KMS-11 (cell line): ENCODE results near the gene CLEC14A.

Source experiments
- H2AFZ ChIP-seq: fragments of 200-600 bp; sonication (generic); 2 replicates; pipeline ENCODE4 v1.6.1; 2016; ENCODE audit warnings: antibody characterized with exemption, mixed run types, low read depth
- H3K27ac ChIP-seq: fragments of 200-600 bp; sonication (generic); 2 replicates; pipeline ENCODE4 v1.6.1; 2016; ENCODE audit warnings: mild to moderate bottlenecking, mixed run types
- H3K27me3 ChIP-seq: fragments of 200-600 bp; sonication (generic); 2 replicates; pipeline ENCODE4 v1.6.1; 2017; ENCODE audit warnings: mild to moderate bottlenecking, low read depth, mixed run types, moderate library complexity; ENCODE audit not compliant: insufficient read depth
- H3K36me3 ChIP-seq: fragments of 200-600 bp; sonication (generic); 2 replicates; pipeline ENCODE4 v1.6.1; 2017; ENCODE audit warnings: mild to moderate bottlenecking, mixed run types; ENCODE audit not compliant: insufficient read depth
- H3K4me1 ChIP-seq: fragments of 200-600 bp; sonication (generic); 2 replicates; pipeline ENCODE4 v1.6.1; 2016; ENCODE audit warnings: mild to moderate bottlenecking, low read depth, mixed run types; ENCODE audit not compliant: poor library complexity, severe bottlenecking
- H3K4me2 ChIP-seq: fragments of 200-600 bp; sonication (generic); 2 replicates; pipeline ENCODE4 v1.7.0; 2016; ENCODE audit warnings: mild to moderate bottlenecking, mixed run types
- H3K4me3 ChIP-seq: fragments of 200-600 bp; sonication (generic); IDR thresholded peaks from 2 replicates; pipeline ENCODE4 v1.6.1; 2017; ENCODE audit warnings: low read depth, low read length, mixed read lengths; ENCODE audit not compliant: insufficient read depth
- H3K79me2 ChIP-seq: fragments of 200-600 bp; sonication (generic); 2 replicates; pipeline ENCODE4 v1.6.1; 2016; ENCODE audit warnings: low read depth, mixed run types; ENCODE audit not compliant: insufficient read depth
- H3K9ac ChIP-seq: fragments of 200-600 bp; sonication (generic); 2 replicates; pipeline ENCODE4 v1.6.1; 2016; ENCODE audit warnings: mild to moderate bottlenecking, mixed run types
- H4K20me1 ChIP-seq: fragments of 200-600 bp; sonication (generic); 2 replicates; pipeline ENCODE4 v1.6.1; 2016; ENCODE audit warnings: mild to moderate bottlenecking, mixed run types; ENCODE audit not compliant: insufficient read depth
- TF ChIP-seq, protein P1 (sequence below): fragments of 200-600 bp; sonication (generic); conservative IDR thresholded peaks from 2 replicates; pipeline ENCODE4 v1.6.1; 2017; ENCODE audit warnings: low read depth, mild to moderate bottlenecking, antibody characterized with exemption, low read length, moderate library complexity, mixed read lengths

CLEC14A gene

DNA sequence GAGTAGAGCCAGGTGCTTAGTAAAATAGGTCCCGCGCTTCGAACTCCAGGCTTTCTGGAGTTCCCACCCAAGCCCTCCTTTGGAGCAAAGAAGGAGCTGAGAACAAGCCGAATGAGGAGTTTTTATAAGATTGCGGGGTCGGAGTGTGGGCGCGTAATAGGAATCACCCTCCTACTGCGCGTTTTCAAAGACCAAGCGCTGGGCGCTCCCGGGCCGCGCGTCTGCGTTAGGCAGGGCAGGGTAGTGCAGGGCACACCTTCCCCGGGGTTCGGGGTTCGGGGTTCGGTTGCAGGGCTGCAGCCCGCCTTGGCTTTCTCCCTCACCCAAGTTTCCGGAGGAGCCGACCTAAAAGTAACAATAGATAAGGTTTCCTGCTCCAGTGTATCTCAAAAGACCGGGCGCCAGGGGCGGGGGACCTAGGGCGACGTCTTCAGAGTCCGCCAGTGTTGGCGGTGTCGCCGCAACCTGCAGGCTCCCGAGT, 44.6 kb downstream of the CLEC14A start:
- no peak overlapping the region for H3K4me2 ChIP-seq
- H2AFZ ChIP-seq, result no peak overlapping the region
- H3K4me3 ChIP-seq, result no peak overlapping the region

GRCh38 chr14:38210587-38211216, 45.2 kb downstream of the CLEC14A start:
- Histone ChIP-seq H4K20me1 (no peaks in the 10 kb centered on the region), H3K4me2 (no peak overlapping the region)

More for the DNA sequence above, 44.6 kb downstream of the CLEC14A start:
- H4K20me1 ChIP-seq, result no peaks in the 10 kb centered on the region
- no peaks in the 10 kb centered on the region for H3K79me2 ChIP-seq
- H3K4me1 ChIP-seq, result peaks cover 47% of the 10 kb centered on the region
- H3K27ac ChIP-seq, result no peak overlapping the region
- H3K36me3 ChIP-seq, result no peaks in the 10 kb centered on the region
- H3K27me3 ChIP-seq, result no peaks in the 10 kb centered on the region
- no peak overlapping the region for H3K9ac ChIP-seq
- TF ChIP-seq, protein P1, sequence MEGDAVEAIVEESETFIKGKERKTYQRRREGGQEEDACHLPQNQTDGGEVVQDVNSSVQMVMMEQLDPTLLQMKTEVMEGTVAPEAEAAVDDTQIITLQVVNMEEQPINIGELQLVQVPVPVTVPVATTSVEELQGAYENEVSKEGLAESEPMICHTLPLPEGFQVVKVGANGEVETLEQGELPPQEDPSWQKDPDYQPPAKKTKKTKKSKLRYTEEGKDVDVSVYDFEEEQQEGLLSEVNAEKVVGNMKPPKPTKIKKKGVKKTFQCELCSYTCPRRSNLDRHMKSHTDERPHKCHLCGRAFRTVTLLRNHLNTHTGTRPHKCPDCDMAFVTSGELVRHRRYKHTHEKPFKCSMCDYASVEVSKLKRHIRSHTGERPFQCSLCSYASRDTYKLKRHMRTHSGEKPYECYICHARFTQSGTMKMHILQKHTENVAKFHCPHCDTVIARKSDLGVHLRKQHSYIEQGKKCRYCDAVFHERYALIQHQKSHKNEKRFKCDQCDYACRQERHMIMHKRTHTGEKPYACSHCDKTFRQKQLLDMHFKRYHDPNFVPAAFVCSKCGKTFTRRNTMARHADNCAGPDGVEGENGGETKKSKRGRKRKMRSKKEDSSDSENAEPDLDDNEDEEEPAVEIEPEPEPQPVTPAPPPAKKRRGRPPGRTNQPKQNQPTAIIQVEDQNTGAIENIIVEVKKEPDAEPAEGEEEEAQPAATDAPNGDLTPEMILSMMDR, result no peak

GRCh38 chr14:38209572-38210557, 46.0 kb downstream of the CLEC14A start:
- H2AFZ ChIP-seq, result no peak overlapping the region
- no peak overlapping the region for H3K9ac ChIP-seq
- no peaks in the 10 kb centered on the region for H3K79me2 ChIP-seq
- no peaks in the 10 kb centered on the region for H3K27me3 ChIP-seq
- H3K4me3 ChIP-seq, result no peak overlapping the region
- H3K27ac ChIP-seq, result no peak overlapping the region
- H3K4me1 ChIP-seq, result peaks cover 33% of the 10 kb centered on the region
- TF ChIP-seq, protein P1, result no peak
- no peaks in the 10 kb centered on the region for H3K36me3 ChIP-seq
- no peaks in the 10 kb centered on the region for H4K20me1 ChIP-seq
- no peak overlapping the region for H3K4me2 ChIP-seq

More at GRCh38 chr14:38210587-38211216, 45.2 kb downstream of the CLEC14A start:
- H2AFZ ChIP-seq, result no peak overlapping the region
- TF ChIP-seq, protein P1, result no peak
- no peak overlapping the region for H3K9ac ChIP-seq
- H3K4me3 ChIP-seq, result no peak overlapping the region
- peaks cover 41% of the 10 kb centered on the region for H3K4me1 ChIP-seq
- H3K27me3 ChIP-seq, result no peaks in the 10 kb centered on the region
- H3K36me3 ChIP-seq, result no peaks in the 10 kb centered on the region
- H3K27ac ChIP-seq, result no peak overlapping the region
- no peaks in the 10 kb centered on the region for H3K79me2 ChIP-seq

GRCh38 chr14:38208618-38209562, 47.0 kb downstream of the CLEC14A start:
- H3K9ac ChIP-seq, result no peak overlapping the region

More at GRCh38 chr14:38208618-38209562, 47.0 kb downstream of the CLEC14A start:
- Histone ChIP-seq H3K27me3 (no peaks in the 10 kb centered on the region), H3K36me3 (no peaks in the 10 kb centered on the region), H3K79me2 (no peaks in the 10 kb centered on the region), H3K4me1 (peaks cover 23% of the 10 kb centered on the region), H3K4me3 (no peak overlapping the region), H4K20me1 (no peaks in the 10 kb centered on the region), H3K4me2 (no peak overlapping the region), H3K27ac (no peak overlapping the region), H2AFZ (peak overlapping the region; percentile 4; the same call in 1 of the 2 replicates)
- TF ChIP-seq, protein P1, result no peak
